HG03095 (cell line): Measurements from ENCODE around the gene OR2T2.
"Not testable (repeated sequence)": the region's sequence is repeated elsewhere in the genome, so short reads cannot be mapped to it uniquely, and the experiment has no call there.

Experiments
- ATAC-seq: cut with Tn5 transposase; IDR thresholded peaks from one replicate; pipeline ENCODE4 v1.9.1; 2021; ENCODE audit warnings: moderate library complexity; ENCODE audit not compliant: unreplicated experiment

The OR2T2 gene

GRCh38 chr1:248449821-248450465 is 4.5 kb downstream of the OR2T2 start:
- ATAC-seq: not testable (repeated sequence)

DNA sequence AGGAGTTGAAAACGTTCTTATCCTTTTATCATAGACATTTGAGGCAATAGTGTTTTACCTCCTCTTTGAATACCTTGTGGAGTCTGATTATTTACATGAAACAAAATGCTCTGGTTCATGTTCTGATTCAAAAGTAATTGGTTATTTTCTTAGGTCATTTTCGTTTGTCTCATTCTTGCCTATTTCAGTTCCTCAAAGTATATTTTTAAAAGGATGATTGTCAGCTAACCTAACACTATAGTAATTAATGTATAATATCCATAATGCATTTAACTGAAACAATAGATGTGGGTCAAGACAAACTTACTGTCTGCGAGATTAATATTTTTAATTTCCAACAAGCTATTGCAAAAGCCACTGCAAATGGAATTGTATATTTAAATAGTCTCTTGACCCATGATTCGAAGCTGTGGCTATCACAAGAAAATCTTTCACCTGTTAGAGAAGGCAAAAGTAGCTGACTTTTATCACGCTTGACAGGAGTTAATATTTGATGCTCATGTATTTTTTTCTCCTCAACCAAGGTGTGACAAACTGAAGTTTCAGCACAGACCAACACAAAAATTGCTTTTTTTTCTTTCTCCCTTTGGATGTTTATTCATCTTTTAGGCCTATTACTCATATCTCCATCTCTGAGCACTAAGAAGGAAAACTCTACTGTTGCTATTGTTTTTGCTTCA is 5.2 kb downstream of the OR2T2 start:
- peak; percentile 78 for ATAC-seq

- not testable (repeated sequence) for ATAC-seq
Measured at GRCh38 chr1:248453619-248454018, 8.2 kb downstream of the OR2T2 start.

DNA sequence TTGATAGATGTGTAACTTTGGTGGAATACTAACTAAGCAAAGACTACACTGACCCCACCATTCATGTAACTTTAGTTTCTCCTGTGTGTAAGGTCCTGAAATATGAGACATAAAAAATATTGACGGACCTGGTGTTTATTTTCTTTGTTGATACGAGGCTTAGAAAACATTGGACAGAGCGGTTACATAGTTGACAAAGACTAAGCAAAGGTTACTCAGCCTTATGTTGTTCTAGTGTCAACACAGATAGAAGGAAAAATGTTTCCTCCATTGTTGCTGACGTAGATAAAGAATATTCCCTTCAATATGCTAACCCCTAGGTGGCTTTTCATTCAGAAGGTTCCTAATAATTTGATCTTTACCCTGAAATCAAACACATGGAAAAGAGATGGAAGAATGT is 9.6 kb downstream of the OR2T2 start:
- ATAC-seq: not testable (repeated sequence)

DNA sequence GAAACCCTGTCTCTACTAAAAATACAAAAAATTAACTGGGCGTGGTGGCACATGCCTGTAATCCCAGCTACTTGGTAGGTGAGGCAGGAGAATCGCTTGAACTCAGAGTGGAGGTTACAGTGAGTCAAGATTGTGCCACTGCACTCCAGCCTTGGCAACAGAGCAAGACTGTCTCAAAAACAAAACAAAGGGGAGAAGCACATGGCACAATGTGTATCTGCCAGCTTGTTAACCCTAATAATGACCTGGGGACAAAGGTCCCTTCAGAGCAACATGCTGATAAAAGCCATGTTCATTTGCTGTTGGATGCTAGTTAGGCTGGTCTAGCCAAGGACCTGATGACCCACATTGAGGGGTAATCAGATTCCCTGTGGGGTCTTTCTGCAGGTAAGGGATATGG is 11.2 kb downstream of the OR2T2 start:
- not testable (repeated sequence) for ATAC-seq

DNA sequence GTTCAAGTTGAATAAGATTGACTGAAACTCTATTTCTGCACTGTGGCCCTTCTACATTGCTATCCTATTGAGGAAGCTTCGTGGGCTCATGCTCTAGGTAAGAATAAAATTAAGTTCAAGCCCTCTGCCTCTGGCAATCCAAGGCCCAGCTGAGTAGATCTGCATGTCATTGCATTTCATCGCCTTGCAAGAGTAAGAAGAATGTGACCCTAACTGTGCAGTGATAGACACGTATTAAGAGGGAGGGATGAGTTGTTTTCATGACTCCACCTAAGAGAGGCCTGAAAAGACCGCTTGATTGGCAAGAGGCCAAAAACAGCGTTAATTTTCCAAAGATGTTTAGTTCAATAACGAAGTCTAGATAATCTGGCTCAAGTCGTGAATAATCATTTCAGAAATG is 13.7 kb downstream of the OR2T2 start:
- not testable (repeated sequence) for ATAC-seq

DNA sequence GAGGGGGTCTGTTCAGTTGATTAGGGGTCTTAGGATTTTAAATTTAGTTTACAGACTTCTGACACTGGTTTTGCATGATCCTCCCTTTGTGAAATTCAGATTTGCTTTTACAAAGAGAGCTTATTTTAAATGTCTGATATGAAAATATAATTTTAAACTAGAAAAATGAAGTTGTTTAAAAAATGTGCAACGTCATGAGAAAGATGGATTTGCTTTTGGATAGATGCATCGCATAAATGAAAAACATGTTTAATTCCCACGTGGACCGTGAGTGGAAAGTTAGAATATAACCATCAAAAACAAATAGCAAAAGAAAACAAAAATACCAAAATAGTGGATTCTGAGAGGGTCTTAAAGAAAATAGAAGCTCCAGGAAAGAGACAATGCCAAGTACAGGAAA is 25.7 kb downstream of the OR2T2 start:
- ATAC-seq: no peak

DNA sequence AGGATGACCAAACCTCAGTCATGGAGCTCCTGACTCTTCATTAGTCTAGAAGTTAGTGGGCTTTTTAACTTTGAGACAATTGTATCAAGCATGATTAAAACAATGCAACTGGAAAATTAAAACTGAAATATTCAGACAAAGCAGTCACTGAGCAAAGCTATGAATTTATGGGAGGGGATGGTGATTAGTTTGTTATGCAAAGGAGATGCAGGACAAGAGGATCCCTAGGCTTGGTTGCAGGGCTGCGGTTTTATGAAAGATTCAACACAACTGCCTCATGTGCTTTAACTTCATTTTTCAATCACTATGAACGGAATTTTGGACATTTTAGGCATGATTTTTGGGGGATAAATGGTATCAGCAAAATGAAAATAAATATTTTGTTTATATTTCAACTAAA is 26.7 kb downstream of the OR2T2 start:
- ATAC-seq: not testable (repeated sequence)

GRCh38 chr1:248473051-248473450 is 27.6 kb downstream of the OR2T2 start, which contains the start of gene OR2T3:
Gene OR2T3, plus strand, starts transcription at chr1:248473351. Its CDS starts 0 bp downstream, at chr1:248473351.
- ATAC-seq: not testable (repeated sequence)

DNA sequence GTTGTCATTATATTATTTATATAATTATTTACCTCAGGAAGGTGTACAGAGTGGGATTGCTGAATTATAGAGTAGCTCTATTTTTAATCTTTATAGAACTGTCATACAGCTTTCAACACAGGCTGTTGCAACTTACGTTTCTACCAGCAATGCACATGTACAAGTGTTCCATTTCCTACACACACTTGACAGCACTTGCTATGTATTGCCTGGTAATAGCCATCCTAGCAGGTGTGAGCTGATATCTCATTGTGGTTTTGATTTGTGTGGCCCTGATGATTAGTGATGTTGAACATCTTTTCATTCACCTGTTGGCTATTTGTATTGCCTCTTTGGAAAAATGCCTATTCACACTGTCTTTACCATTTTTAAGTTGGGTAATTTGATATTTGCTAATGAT is 30.2 kb downstream of the OR2T2 start:
- not testable (repeated sequence) for ATAC-seq

DNA sequence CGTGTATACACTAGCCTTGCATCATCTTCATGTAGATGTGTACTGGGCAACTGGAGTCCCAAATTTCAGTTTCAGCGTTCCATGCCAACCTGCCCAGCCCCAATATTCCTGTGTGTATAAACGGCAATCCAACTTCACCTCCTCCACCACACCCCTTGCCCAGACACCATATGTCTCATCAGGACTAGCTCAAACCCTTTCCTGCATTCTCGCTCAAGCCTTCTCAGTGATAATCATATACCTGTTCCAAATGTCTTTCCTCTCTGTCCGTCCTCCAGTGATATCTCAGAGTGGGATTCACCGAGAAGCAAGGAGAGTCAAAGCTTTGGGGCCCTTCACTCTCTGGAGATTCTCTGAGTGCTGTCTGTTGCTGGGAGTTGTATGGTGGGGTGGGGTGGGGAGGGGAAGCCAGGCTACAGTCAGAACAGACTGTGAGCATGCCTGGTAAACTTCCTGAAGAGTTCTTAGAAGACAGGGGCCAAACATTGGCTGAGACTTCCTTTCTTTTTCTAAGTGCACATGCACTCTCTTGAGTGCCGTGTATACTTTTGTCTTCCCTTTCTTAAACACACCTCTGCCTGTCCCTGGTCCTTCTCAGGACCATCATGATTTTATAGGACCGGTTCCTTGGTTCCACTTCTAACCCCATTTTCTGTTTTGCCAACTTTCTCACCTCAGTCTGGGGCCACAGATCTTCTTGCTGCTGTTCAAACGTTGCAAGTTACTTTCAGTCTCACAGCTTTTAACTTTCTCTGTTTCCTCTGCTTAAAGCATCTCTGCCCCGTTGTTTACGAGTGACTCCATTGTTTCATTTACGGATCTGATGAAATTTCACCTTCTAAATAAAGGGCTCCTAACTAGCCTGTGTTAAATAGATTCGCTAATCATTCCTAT is 36.5 kb downstream of the OR2T2 start:
- peak; percentile 92 for ATAC-seq

- ATAC-seq: not testable (repeated sequence)
Measured at GRCh38 chr1:248488289-248488688, 42.9 kb downstream of the OR2T2 start, which contains the start of gene OR2T5. Gene OR2T5, plus strand, starts transcription at chr1:248488589. Its CDS starts 0 bp downstream, at chr1:248488589.

DNA sequence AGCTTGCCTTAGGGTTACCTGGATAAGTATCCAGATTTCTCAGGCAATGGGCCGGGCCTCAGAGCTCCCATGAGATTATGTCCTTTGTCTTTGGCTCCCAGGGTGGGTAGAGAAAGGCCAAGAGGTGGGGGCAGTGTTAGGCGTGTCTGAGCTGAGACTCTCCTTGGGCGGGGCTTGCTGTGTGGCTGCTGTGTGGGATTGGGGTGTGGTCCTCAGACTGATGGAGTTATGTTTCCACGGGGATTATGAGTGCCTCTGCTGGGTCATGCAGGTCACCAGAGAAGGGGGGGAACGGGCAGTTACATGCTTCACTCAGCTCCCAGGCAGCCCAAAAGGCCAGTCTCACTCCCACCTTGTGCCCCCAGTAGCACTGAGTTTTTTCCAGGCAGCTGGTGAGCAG is 51.2 kb downstream of the OR2T2 start:
- ATAC-seq: not testable (repeated sequence)

DNA sequence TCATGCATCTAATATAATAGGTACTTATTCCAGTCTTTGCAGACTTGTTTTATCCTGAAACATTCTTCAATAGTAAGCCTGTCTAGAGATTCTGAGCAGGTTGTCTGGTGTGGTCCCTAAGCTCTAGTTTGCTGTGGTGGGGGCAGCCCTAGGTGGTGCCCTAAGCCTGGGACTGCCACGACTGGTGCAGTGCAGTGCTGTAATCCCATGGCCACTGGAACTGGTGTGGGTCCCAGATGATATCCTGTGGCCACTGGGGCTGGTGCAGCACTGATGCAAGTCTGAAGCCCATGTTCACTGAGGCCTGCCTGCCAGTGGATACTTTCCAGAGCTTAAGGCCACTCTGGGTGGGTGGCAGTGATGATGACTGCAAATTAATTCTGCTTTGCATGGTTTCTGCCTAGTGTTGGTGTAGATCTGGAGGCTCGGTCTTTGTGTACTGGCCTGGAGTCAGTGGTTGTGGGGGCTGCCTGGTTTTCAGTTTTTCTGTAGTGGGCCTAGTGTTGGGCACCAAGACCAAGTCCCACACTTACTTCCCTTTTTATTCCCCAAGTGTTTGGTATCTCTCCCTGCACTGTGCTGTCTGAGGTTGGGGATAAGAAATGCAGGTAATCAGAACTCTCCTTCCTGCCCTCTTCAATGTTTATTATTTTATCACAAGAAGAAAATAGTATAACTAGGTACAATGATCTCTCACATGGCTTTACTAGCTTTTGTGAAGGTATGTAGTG is 55.0 kb downstream of the OR2T2 start:
- ATAC-seq: not testable (repeated sequence)
